ENCODE results near the gene KCNG3. TPM values are rescaled to one million over a fixed set of nuclear protein-coding genes. Genes with fewer than 3 reads are reported as not detected.

Gene KCNG3
- total RNA-seq: not detected in 2 replicates

GRCh38 chr2:42493468-42494354 is at the start of gene KCNG3:
Gene KCNG3 (minus strand): TSS chr2:42493982. CDS start chr2:42493501, 481 bp downstream.

Other genes with a start within 250 kb of the KCNG3 start
- gene COX7A2L, start 132.8 kb downstream of the KCNG3 start, total RNA-seq: 158 and 182 TPM in 2 replicates
- 16.3 and 25.8 TPM in 2 replicates for gene MTA3, start 74.7 kb upstream of the KCNG3 start, total RNA-seq

All from dermis lymphatic vessel endothelial cell (primary cell).